H1 (cell line): ENCODE results near the gene TCERG1. TPM values are rescaled to one million over a fixed set of nuclear protein-coding genes. Genes with fewer than 3 reads are reported as not detected.
A peak's percentile ranks its signal among the peaks of the same experiment; 100 is the strongest.

Source experiments
- ASH2L ChIP-seq: fragments of 200-600, 300-600 bp; sonication (generic); IDR thresholded peaks from one replicate; pipeline ENCODE4 v1.7.1; 2017; ENCODE audit warnings: low read length
- CREB1 ChIP-seq: IDR thresholded peaks from 2 replicates; pipeline ENCODE4 v1.6.1; 2012; ENCODE audit warnings: inconsistent platforms
- EZH2 ChIP-seq: fragments of 200-600 bp; sonication (generic); IDR thresholded peaks from 2 replicates; pipeline ENCODE4 v1.7.1; 2012; ENCODE audit warnings: low read depth, mild to moderate bottlenecking, moderate library complexity, low read length, inconsistent platforms; ENCODE audit not compliant: severe bottlenecking
- GABPA ChIP-seq: IDR thresholded peaks from 2 replicates; pipeline ENCODE4 v1.6.1; 2011; ENCODE audit warnings: mild to moderate bottlenecking, low read length, moderate library complexity, borderline replicate concordance; ENCODE audit not compliant: insufficient read depth
- HDAC6 ChIP-seq: IDR thresholded peaks from one replicate; pipeline ENCODE4 v1.7.1; 2012; ENCODE audit warnings: low read depth, mild to moderate bottlenecking, inconsistent platforms, low read length, moderate library complexity
- KDM5A ChIP-seq: fragments of 200-600 bp; IDR thresholded peaks from 2 replicates; pipeline ENCODE4 v1.7.1; 2012; ENCODE audit warnings: mild to moderate bottlenecking, low read length, inconsistent platforms, mixed read lengths
- POU5F1 ChIP-seq: IDR thresholded peaks from 2 replicates; pipeline ENCODE4 v1.6.1; 2011; ENCODE audit warnings: low read depth, mild to moderate bottlenecking, low read length, moderate library complexity
- RAD21 ChIP-seq, 2 experiments: IDR thresholded peaks in 1 of 2; conservative IDR thresholded peaks in 1 of 2; 2 replicates each; pipeline ENCODE4 v1.6.1; 2011; ENCODE audit warnings: low read depth in 2 of 2, low read length in 2 of 2, improper control_type of control experiment in 1 of 2, inconsistent platforms in 1 of 2, mild to moderate bottlenecking in 1 of 2, moderate library complexity in 1 of 2
- RBBP5 ChIP-seq: IDR thresholded peaks from 2 replicates; pipeline ENCODE4 v1.7.1; 2012; ENCODE audit warnings: low read depth, mild to moderate bottlenecking, inconsistent platforms, low read length, moderate library complexity, borderline replicate concordance
- RFX5 ChIP-seq: IDR thresholded peaks from 2 replicates; pipeline ENCODE4 v1.6.1; 2011; ENCODE audit warnings: low read depth, low read length, improper control_type of control experiment, borderline replicate concordance
- SAP30 ChIP-seq: fragments of 300-600 bp; sonication (generic); IDR thresholded peaks from 2 replicates; pipeline ENCODE4 v1.7.1; 2012; ENCODE audit warnings: low read length, moderate library complexity, mild to moderate bottlenecking, inconsistent platforms; ENCODE audit not compliant: insufficient read depth, insufficient replicate concordance
- SIN3A ChIP-seq, 2 experiments: IDR thresholded peaks in 1 of 2; conservative IDR thresholded peaks in 1 of 2; 2 replicates each; pipeline ENCODE4 v1.6.1; 2011 to 2012; ENCODE audit warnings: low read length in 2 of 2, improper control_type of control experiment in 1 of 2, low read depth in 1 of 2, mild to moderate bottlenecking in 1 of 2
- SIX5 ChIP-seq: IDR thresholded peaks from 2 replicates; pipeline ENCODE4 v1.6.1; 2011; ENCODE audit warnings: mild to moderate bottlenecking, low read depth, low read length
- SP1 ChIP-seq: IDR thresholded peaks from 2 replicates; pipeline ENCODE4 v1.6.1; 2011; ENCODE audit warnings: low read depth, low read length
- SP2 ChIP-seq: IDR thresholded peaks from 2 replicates; pipeline ENCODE4 v1.6.1; 2012; ENCODE audit warnings: mild to moderate bottlenecking, low read length, inconsistent platforms
- SRF ChIP-seq: IDR thresholded peaks from 2 replicates; pipeline ENCODE4 v1.6.1; 2011; ENCODE audit warnings: mild to moderate bottlenecking, low read depth, low read length, moderate library complexity
- SUZ12 ChIP-seq: fragments of 200-600 bp; sonication (generic); IDR thresholded peaks from 2 replicates; pipeline ENCODE4 v1.6.1; 2012; ENCODE audit warnings: mild to moderate bottlenecking, inconsistent platforms, low read length, moderate library complexity, mixed read lengths
- TAF1 ChIP-seq: IDR thresholded peaks from 2 replicates; pipeline ENCODE4 v1.6.1; 2011; ENCODE audit warnings: mild to moderate bottlenecking, low read depth, low read length
- TBP ChIP-seq: IDR thresholded peaks from 2 replicates; pipeline ENCODE4 v1.6.1; 2011; ENCODE audit warnings: low read depth, low read length, improper control_type of control experiment
- TCF12 ChIP-seq: IDR thresholded peaks from 2 replicates; pipeline ENCODE4 v1.6.1; 2011; ENCODE audit warnings: low read depth, mild to moderate bottlenecking, low read length
- polyA plus RNA-seq, 7 experiments: library from polyadenylated mRNA; depleted of rRNA in 3 of 7; stranded (reverse) in 5 of 7; unstranded in 2 of 7; fragments of >200 nt in 5 of 7; fragments of 200-250 nt in 2 of 7; gene quantifications; 1 replicate in 5 of 7; 2 replicates in 1 of 7; 4 replicates in 1 of 7; pipeline versions ENCODE4 v1.2.1 to v1.2.3, GENCODE V29; 2011 to 2013; ENCODE audit warnings: missing spikeins in 2 of 7, mixed read lengths in 2 of 7
- total RNA-seq: library from RNA; stranded (reverse); fragmentation: NEBNext Ultra II Directional; extraction: Animal tissue kit (Norgen Biotek cat#: 25700); gene quantifications from 2 replicates; pipeline ENCODE4 v1.2.1, GENCODE V29; 2021
- TF ChIP-seq, protein P1 (sequence below): IDR thresholded peaks from 2 replicates; pipeline ENCODE4 v1.6.1; 2012; ENCODE audit warnings: low read length, inconsistent platforms
- TF ChIP-seq, protein P2 (sequence below): IDR thresholded peaks from 2 replicates; pipeline ENCODE4 v1.6.1; 2012; ENCODE audit warnings: inconsistent platforms

Gene TCERG1
- total and polyA plus RNA-seq, 2 of the 8 experiments (the other 6 are each of a cell fraction or from before 2014, with no cell fraction given): 105 to 122 TPM

DNA sequence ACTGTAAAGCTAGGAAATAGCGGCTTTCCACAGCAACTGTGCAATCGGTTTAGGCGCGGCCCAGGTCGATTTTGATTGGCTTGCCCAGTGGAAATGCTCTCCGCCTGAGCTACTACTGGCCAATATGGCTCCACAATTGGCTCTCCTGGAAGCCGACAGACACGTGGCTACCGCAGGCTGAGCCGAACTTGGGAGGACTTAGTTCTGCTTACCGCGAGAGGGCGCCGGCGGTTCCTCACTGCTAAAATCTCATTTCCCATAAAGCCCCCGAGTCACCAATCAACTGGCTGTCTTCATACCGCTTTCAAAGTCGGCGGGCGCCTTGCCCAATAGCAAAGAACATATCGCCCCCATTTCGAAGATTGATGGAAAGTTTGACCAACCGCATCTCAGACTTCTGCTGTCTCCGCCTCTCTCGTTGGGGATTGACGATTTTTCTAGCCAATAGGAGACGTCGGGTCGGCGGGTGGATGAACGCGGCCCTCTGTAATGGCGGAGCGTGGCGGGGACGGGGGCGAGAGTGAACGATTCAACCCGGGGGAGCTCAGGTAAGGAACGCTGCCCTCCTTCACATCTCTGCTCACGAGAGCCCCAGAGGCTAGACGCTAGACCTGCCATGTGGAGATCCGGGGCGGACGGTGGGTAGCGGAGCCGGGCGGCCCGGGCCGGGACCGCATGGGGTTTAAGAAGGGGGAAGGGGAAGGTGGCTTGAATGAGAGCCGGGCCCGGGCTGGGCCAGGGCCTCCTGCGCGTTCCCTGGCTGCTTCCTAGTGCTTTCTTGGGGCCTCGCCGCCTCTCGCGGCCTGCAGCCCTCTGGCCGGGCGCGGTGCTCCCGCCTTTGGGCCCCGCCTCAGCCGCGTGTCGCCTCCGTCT is at the start of gene TCERG1 (continued):
- TF ChIP-seq, protein P1, sequence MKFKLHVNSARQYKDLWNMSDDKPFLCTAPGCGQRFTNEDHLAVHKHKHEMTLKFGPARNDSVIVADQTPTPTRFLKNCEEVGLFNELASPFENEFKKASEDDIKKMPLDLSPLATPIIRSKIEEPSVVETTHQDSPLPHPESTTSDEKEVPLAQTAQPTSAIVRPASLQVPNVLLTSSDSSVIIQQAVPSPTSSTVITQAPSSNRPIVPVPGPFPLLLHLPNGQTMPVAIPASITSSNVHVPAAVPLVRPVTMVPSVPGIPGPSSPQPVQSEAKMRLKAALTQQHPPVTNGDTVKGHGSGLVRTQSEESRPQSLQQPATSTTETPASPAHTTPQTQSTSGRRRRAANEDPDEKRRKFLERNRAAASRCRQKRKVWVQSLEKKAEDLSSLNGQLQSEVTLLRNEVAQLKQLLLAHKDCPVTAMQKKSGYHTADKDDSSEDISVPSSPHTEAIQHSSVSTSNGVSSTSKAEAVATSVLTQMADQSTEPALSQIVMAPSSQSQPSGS: no peak
- peak; percentile 84 for TF ChIP-seq TBP
- no peak for TF ChIP-seq SAP30
- peak; percentile 100 for TF ChIP-seq SP1
- TF ChIP-seq RAD21 (IDR thresholded peaks at IDR 0.05 in 1 of 2, conservative IDR thresholded peaks at IDR 0.05 in 1 of 2; ENCODE audit: low read depth in 2 of 2, low read length in 2 of 2): no peak
- TF ChIP-seq ASH2L: peak; percentile 99
- no peak for TF ChIP-seq EZH2
- peak in 1 of 2 experiments; percentile 32; a peak in 1 of 4 replicates for TF ChIP-seq SIN3A (conservative IDR thresholded peaks at IDR 0.05 in 1 of 2, IDR thresholded peaks at IDR 0.05 in 1 of 2; ENCODE audit: low read depth in 1 of 2, low read length in 2 of 2)
- TF ChIP-seq SUZ12: no peak
- no peak for TF ChIP-seq GABPA
- TF ChIP-seq SRF: no peak
- no peak for TF ChIP-seq HDAC6
- TF ChIP-seq TAF1: peak; percentile 93
- TF ChIP-seq SIX5: no peak
- TF ChIP-seq, protein P2, sequence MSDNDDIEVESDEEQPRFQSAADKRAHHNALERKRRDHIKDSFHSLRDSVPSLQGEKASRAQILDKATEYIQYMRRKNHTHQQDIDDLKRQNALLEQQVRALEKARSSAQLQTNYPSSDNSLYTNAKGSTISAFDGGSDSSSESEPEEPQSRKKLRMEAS: peak; percentile 99
- peak; percentile 52; the same call in 1 of the 2 replicates for TF ChIP-seq CREB1
- TF ChIP-seq RBBP5: peak; percentile 99
- no peak for TF ChIP-seq POU5F1
- TF ChIP-seq TCF12: no peak
- TF ChIP-seq KDM5A: peak; percentile 85
- TF ChIP-seq RFX5: 0 out of 2 replicates have a peak, but pooled peaks have one; percentile 19
- TF ChIP-seq SP2: peak; percentile 96
